ENCODE results near the gene BRD2. TPM values are rescaled to one million over a fixed set of nuclear protein-coding genes. Genes with fewer than 3 reads are reported as not detected.

BRD2 gene
- total and polyA plus RNA-seq, 9 of the 15 experiments (the other 6 are each of a cell fraction or from before 2014, with no cell fraction given), result 19.0 to 252 (median 181) TPM

DNA sequence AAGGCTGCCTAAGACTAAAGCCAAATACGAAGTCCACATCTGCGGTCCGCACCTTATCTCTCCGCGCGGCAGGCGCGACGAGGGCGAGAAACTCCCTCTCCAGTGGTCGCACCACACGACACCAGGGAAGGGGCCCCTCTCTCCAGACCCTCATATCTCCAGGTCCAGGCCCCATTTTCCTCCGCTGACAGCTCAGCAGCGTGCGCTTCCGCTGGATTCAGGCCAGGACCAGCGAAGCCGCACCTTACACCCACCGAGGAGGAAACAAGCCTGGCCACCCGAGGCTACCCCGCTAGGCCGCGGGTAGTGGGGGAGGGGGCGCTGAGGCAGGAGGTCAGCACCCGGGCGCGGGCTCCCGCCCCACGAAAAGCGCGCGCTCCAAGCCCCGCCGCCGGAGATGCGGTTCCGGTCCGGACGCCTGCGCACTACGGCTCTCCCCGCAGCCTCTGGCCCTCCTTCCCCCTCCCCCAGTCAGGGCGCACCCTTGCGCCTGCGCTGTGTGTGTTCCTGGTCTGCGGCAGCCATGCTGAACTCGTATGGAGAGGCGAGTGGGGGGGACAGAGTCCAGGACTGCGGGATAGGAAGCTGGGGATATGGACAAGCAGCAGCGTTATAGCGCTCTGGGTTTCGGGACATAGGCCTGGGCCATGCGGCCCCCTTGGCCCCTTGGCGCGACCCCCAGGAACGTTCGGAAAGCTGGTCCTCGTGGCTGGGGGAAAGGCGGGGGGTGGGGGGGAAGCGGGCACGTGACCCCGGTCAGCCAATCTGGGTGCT, at the start of gene BRD2 (continued):
- TF ChIP-seq MEF2D (tag; conservative IDR thresholded peaks at IDR 0.05; ENCODE audit: low read depth), result no peak
- TF ChIP-seq MEIS2 (IDR thresholded peaks at IDR 0.05; ENCODE audit: partially characterized antibody), result peak; percentile 95
- TF ChIP-seq, protein P1, sequence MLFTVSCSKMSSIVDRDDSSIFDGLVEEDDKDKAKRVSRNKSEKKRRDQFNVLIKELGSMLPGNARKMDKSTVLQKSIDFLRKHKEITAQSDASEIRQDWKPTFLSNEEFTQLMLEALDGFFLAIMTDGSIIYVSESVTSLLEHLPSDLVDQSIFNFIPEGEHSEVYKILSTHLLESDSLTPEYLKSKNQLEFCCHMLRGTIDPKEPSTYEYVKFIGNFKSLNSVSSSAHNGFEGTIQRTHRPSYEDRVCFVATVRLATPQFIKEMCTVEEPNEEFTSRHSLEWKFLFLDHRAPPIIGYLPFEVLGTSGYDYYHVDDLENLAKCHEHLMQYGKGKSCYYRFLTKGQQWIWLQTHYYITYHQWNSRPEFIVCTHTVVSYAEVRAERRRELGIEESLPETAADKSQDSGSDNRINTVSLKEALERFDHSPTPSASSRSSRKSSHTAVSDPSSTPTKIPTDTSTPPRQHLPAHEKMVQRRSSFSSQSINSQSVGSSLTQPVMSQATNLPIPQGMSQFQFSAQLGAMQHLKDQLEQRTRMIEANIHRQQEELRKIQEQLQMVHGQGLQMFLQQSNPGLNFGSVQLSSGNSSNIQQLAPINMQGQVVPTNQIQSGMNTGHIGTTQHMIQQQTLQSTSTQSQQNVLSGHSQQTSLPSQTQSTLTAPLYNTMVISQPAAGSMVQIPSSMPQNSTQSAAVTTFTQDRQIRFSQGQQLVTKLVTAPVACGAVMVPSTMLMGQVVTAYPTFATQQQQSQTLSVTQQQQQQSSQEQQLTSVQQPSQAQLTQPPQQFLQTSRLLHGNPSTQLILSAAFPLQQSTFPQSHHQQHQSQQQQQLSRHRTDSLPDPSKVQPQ (CRISPR knock-in tag; IDR thresholded peaks at IDR 0.05; ENCODE audit: borderline replicate concordance), result no peak
- 0 out of 2 replicates have a peak, but pooled peaks have one; percentile 27 for TF ChIP-seq MYNN (IDR thresholded peaks at IDR 0.05)
- no peak for TF ChIP-seq MYNN (CRISPR knock-in tag; IDR thresholded peaks at IDR 0.05)
- no peak for TF ChIP-seq ZNF143 (CRISPR knock-in tag; IDR thresholded peaks at IDR 0.05)
- no peak for TF ChIP-seq NCOA6 (IDR thresholded peaks at IDR 0.05)
- no peak for TF ChIP-seq THRAP3 (IDR thresholded peaks at IDR 0.05; ENCODE audit: borderline replicate concordance)
- peak; percentile 92 for TF ChIP-seq NFRKB (IDR thresholded peaks at IDR 0.05; ENCODE audit: low read depth)
- TF ChIP-seq, protein P2, sequence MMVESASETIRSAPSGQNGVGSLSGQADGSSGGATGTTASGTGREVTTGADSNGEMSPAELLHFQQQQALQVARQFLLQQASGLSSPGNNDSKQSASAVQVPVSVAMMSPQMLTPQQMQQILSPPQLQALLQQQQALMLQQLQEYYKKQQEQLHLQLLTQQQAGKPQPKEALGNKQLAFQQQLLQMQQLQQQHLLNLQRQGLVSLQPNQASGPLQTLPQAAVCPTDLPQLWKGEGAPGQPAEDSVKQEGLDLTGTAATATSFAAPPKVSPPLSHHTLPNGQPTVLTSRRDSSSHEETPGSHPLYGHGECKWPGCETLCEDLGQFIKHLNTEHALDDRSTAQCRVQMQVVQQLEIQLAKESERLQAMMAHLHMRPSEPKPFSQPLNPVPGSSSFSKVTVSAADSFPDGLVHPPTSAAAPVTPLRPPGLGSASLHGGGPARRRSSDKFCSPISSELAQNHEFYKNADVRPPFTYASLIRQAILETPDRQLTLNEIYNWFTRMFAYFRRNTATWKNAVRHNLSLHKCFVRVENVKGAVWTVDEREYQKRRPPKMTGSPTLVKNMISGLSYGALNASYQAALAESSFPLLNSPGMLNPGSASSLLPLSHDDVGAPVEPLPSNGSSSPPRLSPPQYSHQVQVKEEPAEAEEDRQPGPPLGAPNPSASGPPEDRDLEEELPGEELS (CRISPR knock-in tag; IDR thresholded peaks at IDR 0.05; ENCODE audit: borderline replicate concordance), result peak; percentile 95; the same call in 1 of the 2 replicates
- TF ChIP-seq, protein P3, sequence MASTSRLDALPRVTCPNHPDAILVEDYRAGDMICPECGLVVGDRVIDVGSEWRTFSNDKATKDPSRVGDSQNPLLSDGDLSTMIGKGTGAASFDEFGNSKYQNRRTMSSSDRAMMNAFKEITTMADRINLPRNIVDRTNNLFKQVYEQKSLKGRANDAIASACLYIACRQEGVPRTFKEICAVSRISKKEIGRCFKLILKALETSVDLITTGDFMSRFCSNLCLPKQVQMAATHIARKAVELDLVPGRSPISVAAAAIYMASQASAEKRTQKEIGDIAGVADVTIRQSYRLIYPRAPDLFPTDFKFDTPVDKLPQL (IDR thresholded peaks at IDR 0.05; ENCODE audit: extremely low read depth, insufficient read length), result no peak
- peak; percentile 82 for TF ChIP-seq BHLHE40 (IDR thresholded peaks at IDR 0.05; ENCODE audit: low read length)
- no peak for TF ChIP-seq ZNF695 (CRISPR knock-in tag; IDR thresholded peaks at IDR 0.05)
- TF ChIP-seq, protein P4, sequence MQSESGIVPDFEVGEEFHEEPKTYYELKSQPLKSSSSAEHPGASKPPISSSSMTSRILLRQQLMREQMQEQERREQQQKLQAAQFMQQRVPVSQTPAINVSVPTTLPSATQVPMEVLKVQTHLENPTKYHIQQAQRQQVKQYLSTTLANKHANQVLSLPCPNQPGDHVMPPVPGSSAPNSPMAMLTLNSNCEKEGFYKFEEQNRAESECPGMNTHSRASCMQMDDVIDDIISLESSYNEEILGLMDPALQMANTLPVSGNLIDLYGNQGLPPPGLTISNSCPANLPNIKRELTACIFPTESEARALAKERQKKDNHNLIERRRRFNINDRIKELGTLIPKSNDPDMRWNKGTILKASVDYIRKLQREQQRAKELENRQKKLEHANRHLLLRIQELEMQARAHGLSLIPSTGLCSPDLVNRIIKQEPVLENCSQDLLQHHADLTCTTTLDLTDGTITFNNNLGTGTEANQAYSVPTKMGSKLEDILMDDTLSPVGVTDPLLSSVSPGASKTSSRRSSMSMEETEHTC (IDR thresholded peaks at IDR 0.05), result 0 out of 2 replicates have a peak, but pooled peaks have one; percentile 28
- 0 out of 2 replicates have a peak, but pooled peaks have one; percentile 35 for TF ChIP-seq KLF16 (IDR thresholded peaks at IDR 0.05)
- TF ChIP-seq PTTG1 (tag; IDR thresholded peaks at IDR 0.05; ENCODE audit: low read depth), result no peak
- TF ChIP-seq ZNF239 (CRISPR knock-in tag; IDR thresholded peaks at IDR 0.05), result no peak
- no peak for TF ChIP-seq DACH1 (IDR thresholded peaks at IDR 0.05; ENCODE audit: partially characterized antibody)
- peak; percentile 72 for TF ChIP-seq SMAD1 (IDR thresholded peaks at IDR 0.05; ENCODE audit: low read depth, low read length, partially characterized antibody)
- TF ChIP-seq NCOR1 (IDR thresholded peaks at IDR 0.05), result no peak
- TF ChIP-seq, protein P5, sequence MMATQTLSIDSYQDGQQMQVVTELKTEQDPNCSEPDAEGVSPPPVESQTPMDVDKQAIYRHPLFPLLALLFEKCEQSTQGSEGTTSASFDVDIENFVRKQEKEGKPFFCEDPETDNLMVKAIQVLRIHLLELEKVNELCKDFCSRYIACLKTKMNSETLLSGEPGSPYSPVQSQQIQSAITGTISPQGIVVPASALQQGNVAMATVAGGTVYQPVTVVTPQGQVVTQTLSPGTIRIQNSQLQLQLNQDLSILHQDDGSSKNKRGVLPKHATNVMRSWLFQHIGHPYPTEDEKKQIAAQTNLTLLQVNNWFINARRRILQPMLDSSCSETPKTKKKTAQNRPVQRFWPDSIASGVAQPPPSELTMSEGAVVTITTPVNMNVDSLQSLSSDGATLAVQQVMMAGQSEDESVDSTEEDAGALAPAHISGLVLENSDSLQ (IDR thresholded peaks at IDR 0.05), result no peak; the same call in 1 of the 2 replicates
- TF ChIP-seq ZNF12 (CRISPR knock-in tag; IDR thresholded peaks at IDR 0.05), result no peak

Data from K562 (cell line).